GM12878 (cell line): ENCODE results near the gene IGFBP2. TPM values are rescaled to one million over a fixed set of nuclear protein-coding genes. Genes with fewer than 3 reads are reported as not detected.

ENCODE experiments used
- ATAC-seq: fragments of 200-7000 bp; cut with Tn5 transposase; 3 replicates; pipeline ENCODE4 v1.9.1; 2020; ENCODE audit warnings: mild to moderate bottlenecking, moderate library complexity
- BruUV-seq: library from RNA; stranded (reverse); fragments of 400-500 nt; replicated peaks from 2 replicates; lab custom pipeline; 2021; lab: Mats Ljungman, UMichigan
- CTCF ChIA-PET: fragments of 300-600 bp; sonication (Branson Sonifier 250); formaldehyde crosslinking; extraction: SDS; loops from one replicate; lab custom pipeline; 2021; ENCODE audit warnings: inconsistent platforms; lab: Yijun Ruan, JAX
- POLR2A ChIA-PET: fragments of 350-600 bp; formaldehyde crosslinking; extraction: SDS; loops from one replicate; lab custom pipeline; 2021; ENCODE audit warnings: inconsistent platforms; lab: Charles Lee
- RAD21 ChIA-PET: fragments of 300-600 bp; sonication (Branson Sonifier 250); formaldehyde crosslinking; loops from one replicate; lab custom pipeline; 2023; ENCODE audit warnings: antibody characterized with exemption; ENCODE audit not compliant: unreplicated experiment; lab: Charles Lee
- SMC1A ChIA-PET: fragments of 300-600 bp; sonication (Branson Sonifier 250); formaldehyde crosslinking; loops from one replicate; lab custom pipeline; 2023; ENCODE audit not compliant: unreplicated experiment, uncharacterized antibody; lab: Charles Lee
- DNase-seq: peaks from one replicate; pipeline ENCODE4 v3.0.0-alpha.2; 2011; ENCODE audit warnings: low read depth, low spot score
- FAIRE-seq: peaks from 3 replicates; lab custom pipeline; 2011; peaks lifted over from hg19 to GRCh38; lab: Jason Lieb, UNC
- H2AFZ ChIP-seq: 2 replicates; pipeline ENCODE4 v1.6.0; 2011; ENCODE audit warnings: low read depth, low read length, control low read depth; ENCODE audit not compliant: control insufficient read depth
- H3K27ac ChIP-seq: 2 replicates; pipeline ENCODE4 v1.5.1; 2011; ENCODE audit warnings: control low read depth; ENCODE audit not compliant: control insufficient read depth, insufficient read depth
- H3K27me3 ChIP-seq, 2 experiments: replicated peaks in 1 of 2; 2 replicates each; pipeline versions ENCODE4 v1.6.0 to v1.6.1; 2011; ENCODE audit warnings: low read length in 1 of 2; ENCODE audit not compliant: control insufficient read depth in 2 of 2, insufficient read depth in 2 of 2
- H3K36me3 ChIP-seq, 2 experiments: 2 replicates each; pipeline ENCODE4 v1.5.1; 2011; ENCODE audit warnings: low read length in 1 of 2; ENCODE audit not compliant: control insufficient read depth in 2 of 2, insufficient read depth in 2 of 2
- H3K4me1 ChIP-seq: 2 replicates; pipeline ENCODE4 v1.6.1; 2011; ENCODE audit warnings: mild to moderate bottlenecking, low read length, moderate library complexity, mixed read lengths; ENCODE audit not compliant: control insufficient read depth, insufficient read depth
- H3K4me2 ChIP-seq: 2 replicates; pipeline ENCODE4 v1.6.0; 2011; ENCODE audit warnings: control low read depth; ENCODE audit not compliant: control insufficient read depth, insufficient read depth
- H3K4me3 ChIP-seq: fragments of 200-600 bp; sonication (generic); 2 replicates; pipeline ENCODE4 v1.5.1; 2016
- H3K79me2 ChIP-seq: 2 replicates; pipeline ENCODE4 v1.6.0; 2011; ENCODE audit warnings: low read length; ENCODE audit not compliant: control insufficient read depth, insufficient read depth
- H3K9ac ChIP-seq: 2 replicates; pipeline ENCODE4 v1.8.0; 2011; ENCODE audit warnings: low read length, control low read depth, mixed read lengths; ENCODE audit not compliant: control insufficient read depth, insufficient read depth
- H3K9me3 ChIP-seq: replicated peaks from 3 replicates; pipeline ENCODE4 v1.5.1; 2011; ENCODE audit warnings: mild to moderate bottlenecking, low read length; ENCODE audit not compliant: control insufficient read depth, insufficient read depth
- H4K20me1 ChIP-seq: 2 replicates; pipeline ENCODE4 v1.6.0; 2011; ENCODE audit not compliant: control insufficient read depth, insufficient read depth
- ASH2L ChIP-seq: fragments of 300-600, 200-600 bp; sonication (generic); IDR thresholded peaks from 2 replicates; pipeline ENCODE4 v1.6.1; 2017; ENCODE audit warnings: low read depth, mild to moderate bottlenecking, borderline replicate concordance
- CREM ChIP-seq: IDR thresholded peaks from 2 replicates; pipeline ENCODE4 v1.6.1; 2014; ENCODE audit warnings: antibody characterized with exemption, low read depth
- FOXM1 ChIP-seq: IDR thresholded peaks from 2 replicates; pipeline ENCODE4 v1.6.1; 2012; ENCODE audit warnings: low read depth, mild to moderate bottlenecking, inconsistent platforms, low read length, moderate library complexity
- IKZF2 ChIP-seq, 2 experiments: fragments of 450-650 bp; IDR thresholded peaks; 2 replicates each; pipeline ENCODE4 v1.6.1; 2017; ENCODE audit warnings: mild to moderate bottlenecking in 2 of 2, moderate library complexity in 2 of 2
- MYB ChIP-seq: fragments of 150-350 bp; IDR thresholded peaks from 2 replicates; pipeline ENCODE4 v1.6.1; 2014; ENCODE audit warnings: mild to moderate bottlenecking, low read depth, low read length, borderline replicate concordance
- NRF1 ChIP-seq: conservative IDR thresholded peaks from 2 replicates; pipeline ENCODE4 v1.6.1; 2011; ENCODE audit warnings: mild to moderate bottlenecking, low read depth, low read length, improper control_type of control experiment
- RAD21 ChIP-seq: IDR thresholded peaks from 2 replicates; pipeline ENCODE4 v1.6.1; 2011; ENCODE audit warnings: mild to moderate bottlenecking, low read depth, low read length, moderate library complexity; ENCODE audit not compliant: insufficient read depth
- SMARCA5 ChIP-seq: fragments of 450-650 bp; IDR thresholded peaks from 2 replicates; pipeline ENCODE4 v1.6.1; 2017; ENCODE audit warnings: mild to moderate bottlenecking
- SRF ChIP-seq, 2 experiments: IDR thresholded peaks; 2 replicates each; pipeline ENCODE4 v1.6.1; 2011; ENCODE audit warnings: low read depth in 2 of 2, low read length in 2 of 2, mild to moderate bottlenecking in 1 of 2, moderate library complexity in 1 of 2
- ZNF622 ChIP-seq: fragments of 450-650 bp; IDR thresholded peaks from 2 replicates; pipeline ENCODE4 v1.6.1; 2017; ENCODE audit warnings: mild to moderate bottlenecking, inconsistent platforms
- ZZZ3 ChIP-seq: IDR thresholded peaks from 2 replicates; pipeline ENCODE4 v1.6.1; 2011; ENCODE audit warnings: low read depth; ENCODE audit not compliant: control insufficient read depth, insufficient read length
- WGBS: methylation state at CpG from one replicate; pipeline ENCODE4 v1.1.6; 2016; ENCODE audit warnings: low lambda C conversion rate; ENCODE audit not compliant: insufficient replicate concordance, insufficient coverage; ENCODE audit errors: missing lambda C conversion rate; 5-methylcytosine and 5-hydroxymethylcytosine counted together
- in situ Hi-C: fragments of 300-500 bp; cut with MboI; formaldehyde crosslinking; loops from 9 replicates; pipeline ENCODE4 v1.14.3; 2018; ENCODE audit warnings: mixed read lengths
- intact Hi-C: fragments of 100-400 bp; cut with micrococcal nuclease; formaldehyde crosslinking; loops from one replicate; pipeline ENCODE4 v1.14.2; 2022; ENCODE audit not compliant: unreplicated experiment
- polyA plus RNA-seq, 11 experiments: library from polyadenylated mRNA; depleted of rRNA in 4 of 11; unstranded in 6 of 11; stranded (reverse) in 5 of 11; fragments of >200 nt; fragmentation: Nextera tagmentation in 4 of 11; fragmentation: Illumina TruSeq in 1 of 11; extraction: Ambion mirVana in 4 of 11; extraction: Trizol in 1 of 11; gene quantifications; 1 replicate in 1 of 11; 2 replicates in 10 of 11; pipeline versions ENCODE4 v1.2.1 to v1.2.3, GENCODE V29; 2011 to 2016; ENCODE audit warnings: inconsistent platforms in 2 of 11, missing spikeins in 2 of 11, low read depth in 1 of 11
- total RNA-seq, 4 experiments: library from RNA; depleted of rRNA in 3 of 4; stranded (reverse); fragments of >200 nt in 3 of 4; fragmentation: Illumina TruSeq in 1 of 4; extraction: Trizol in 1 of 4; gene quantifications; 2 replicates each; pipeline versions ENCODE4 v1.2.1 to v1.2.3, GENCODE V29; 2013 to 2021
- TF ChIP-seq, protein P1 (sequence below): fragments of 450-650 bp; IDR thresholded peaks from 2 replicates; pipeline ENCODE4 v1.6.1; 2017; ENCODE audit warnings: low read depth, mild to moderate bottlenecking, moderate library complexity

The IGFBP2 gene
- total and polyA plus RNA-seq, 10 of the 15 experiments (the other 5 are each of a cell fraction or from before 2014, with no cell fraction given), result 0.11 to 1.5 (median 0.38) TPM; not detected in 5

DNA sequence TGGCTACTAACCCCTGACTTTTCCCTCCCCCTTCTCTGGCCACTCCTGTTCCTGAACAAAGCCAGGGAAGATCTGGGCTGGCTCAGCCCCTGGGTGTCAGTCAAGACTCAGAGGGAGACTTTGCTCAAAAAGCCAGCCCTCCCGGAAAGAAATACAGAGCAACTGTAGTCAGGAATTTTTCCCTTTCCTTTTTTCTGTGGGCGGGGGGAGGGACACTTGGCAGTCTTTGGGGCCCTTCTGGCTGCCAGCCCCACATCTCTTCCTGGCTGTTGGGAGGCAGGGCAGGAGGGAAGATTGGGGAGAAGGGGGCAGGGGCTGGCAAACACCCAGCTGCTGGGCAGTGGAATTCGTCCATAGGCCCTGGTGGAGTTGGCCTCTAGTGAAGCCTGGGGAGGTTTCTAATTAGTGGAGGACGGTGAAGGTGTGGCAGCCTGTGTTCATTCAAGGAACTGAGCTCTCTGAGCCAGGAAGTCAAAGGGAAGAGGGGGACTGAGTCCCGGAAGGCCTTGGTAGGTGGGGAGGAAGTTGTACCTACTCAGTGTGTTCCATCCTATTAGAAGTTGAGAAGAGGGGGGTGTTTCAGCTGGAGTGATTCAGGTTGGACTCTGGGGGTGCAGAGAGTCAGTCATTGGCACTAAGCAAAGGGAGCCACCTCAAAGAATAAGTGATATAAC lies 10.9 kb downstream of the IGFBP2 start:
- TF ChIP-seq ASH2L (no peak), SRF (IDR thresholded peaks at IDR 0.05; ENCODE audit: low read depth in 2 of 2, low read length in 2 of 2) (no peak), ZZZ3 (no peak), ZNF622 (no peak), IKZF2 (IDR thresholded peaks at IDR 0.05) (no peak), MYB (no peak), CREM (no peak), NRF1 (no peak), FOXM1 (no peak), SMARCA5 (no peak), RAD21 (no peak)
- TF ChIP-seq, protein P1, sequence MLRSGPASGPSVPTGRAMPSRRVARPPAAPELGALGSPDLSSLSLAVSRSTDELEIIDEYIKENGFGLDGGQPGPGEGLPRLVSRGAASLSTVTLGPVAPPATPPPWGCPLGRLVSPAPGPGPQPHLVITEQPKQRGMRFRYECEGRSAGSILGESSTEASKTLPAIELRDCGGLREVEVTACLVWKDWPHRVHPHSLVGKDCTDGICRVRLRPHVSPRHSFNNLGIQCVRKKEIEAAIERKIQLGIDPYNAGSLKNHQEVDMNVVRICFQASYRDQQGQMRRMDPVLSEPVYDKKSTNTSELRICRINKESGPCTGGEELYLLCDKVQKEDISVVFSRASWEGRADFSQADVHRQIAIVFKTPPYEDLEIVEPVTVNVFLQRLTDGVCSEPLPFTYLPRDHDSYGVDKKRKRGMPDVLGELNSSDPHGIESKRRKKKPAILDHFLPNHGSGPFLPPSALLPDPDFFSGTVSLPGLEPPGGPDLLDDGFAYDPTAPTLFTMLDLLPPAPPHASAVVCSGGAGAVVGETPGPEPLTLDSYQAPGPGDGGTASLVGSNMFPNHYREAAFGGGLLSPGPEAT, result no peak
- H3K4me3 ChIP-seq, result no peak overlapping the region
- FAIRE-seq, result no peak
- no peaks in the 10 kb centered on the region for H3K36me3 ChIP-seq
- H3K27me3 ChIP-seq, result no peaks in the 10 kb centered on the region; a peak in 1 of 4 replicates
- SMC1A ChIA-PET, result no interaction called here
- CTCF ChIA-PET, result interaction anchor here (1.0 to 1.4 kb wide), 2 partner anchors 23 to 125 kb away, joined by 4 to 5 read pairs; no protein-coding TSS in a partner anchor
- WGBS, result 13% methylated on average over 5 of the region's 5 CpGs
- in situ Hi-C loops, result no loop called here
- H3K4me2 ChIP-seq, result no peak overlapping the region
- H3K4me1 ChIP-seq, result no peaks in the 10 kb centered on the region
- H2AFZ ChIP-seq, result no peak overlapping the region
- peaks cover 4% of the 10 kb centered on the region; the same call in 1 of the 3 replicates for H3K9me3 ChIP-seq
- no peaks in the 10 kb centered on the region for H3K79me2 ChIP-seq
- no peaks in the 10 kb centered on the region for H4K20me1 ChIP-seq
- intact Hi-C loops, result no loop called here
- RAD21 ChIA-PET, result interaction anchor here (1.2 kb wide), 1 partner anchor 90 kb away, joined by 3 read pairs; no protein-coding TSS in a partner anchor
- POLR2A ChIA-PET, result no interaction called here
- no peak overlapping the region for H3K9ac ChIP-seq
- ATAC-seq, result no peak
- H3K27ac ChIP-seq, result no peak overlapping the region
- DNase-seq, result no peak
- BruUV-seq, result no TSS peak
